SU-DHL-6 (cell line): ENCODE measurements around the gene GATA3.

ENCODE experiments used
- H2AFZ ChIP-seq: fragments of 200-600 bp; sonication (generic); 2 replicates; pipeline ENCODE4 v1.6.1; 2014; ENCODE audit warnings: low read depth, mild to moderate bottlenecking, moderate library complexity, mixed read lengths, antibody characterized with exemption, low read length; ENCODE audit not compliant: severe bottlenecking
- H3F3A ChIP-seq: fragments of 200-600 bp; shearing (Covaris generic); 2 replicates; pipeline ENCODE4 v1.6.0; 2016; ENCODE audit warnings: antibody characterized with exemption, mild to moderate bottlenecking; ENCODE audit not compliant: insufficient read depth
- H3K27ac ChIP-seq: fragments of 200-600 bp; sonication (generic); 2 replicates; pipeline ENCODE4 v1.5.1; 2016; ENCODE audit warnings: low read depth, mild to moderate bottlenecking, low read length, moderate library complexity, mixed read lengths
- H3K27me3 ChIP-seq: fragments of 200-600 bp; sonication (generic), shearing (Covaris generic); 2 replicates; pipeline ENCODE4 v1.6.0; 2014; ENCODE audit warnings: mild to moderate bottlenecking, low read length
- H3K36me3 ChIP-seq: fragments of 200-600 bp; sonication (generic); 2 replicates; pipeline ENCODE4 v1.6.1; 2014; ENCODE audit warnings: mild to moderate bottlenecking, low read length, mixed read lengths
- H3K4me2 ChIP-seq: fragments of 300-600, 200-600 bp; shearing (Covaris generic), sonication (generic); 2 replicates; pipeline ENCODE4 v1.6.0; 2014; ENCODE audit warnings: low read length, low read depth, mild to moderate bottlenecking; ENCODE audit not compliant: poor library complexity, severe bottlenecking
- H3K4me3 ChIP-seq: fragments of 200-600 bp; sonication (generic); 2 replicates; pipeline ENCODE4 v1.5.1; 2014; ENCODE audit warnings: antibody characterized with exemption, low read length, mild to moderate bottlenecking, mixed read lengths; ENCODE audit not compliant: insufficient read depth, poor library complexity, severe bottlenecking
- H3K79me2 ChIP-seq: fragments of 200-600 bp; sonication (generic); 2 replicates; pipeline ENCODE4 v1.6.1; 2014; ENCODE audit warnings: mild to moderate bottlenecking, low read length, moderate library complexity; ENCODE audit not compliant: insufficient read depth
- H3K9ac ChIP-seq: fragments of 200-600 bp; sonication (generic); 2 replicates; pipeline ENCODE4 v1.7.0; 2014; ENCODE audit warnings: mild to moderate bottlenecking, low read length
- H3K9me2 ChIP-seq: fragments of 200-600 bp; sonication (generic); replicated peaks from 2 replicates; pipeline ENCODE4 v1.6.1; 2014; ENCODE audit warnings: low read length; ENCODE audit not compliant: insufficient read depth
- H3K9me3 ChIP-seq: fragments of 200-600 bp; sonication (generic); 2 replicates; pipeline ENCODE4 v1.6.1; 2014; ENCODE audit warnings: low read length, mixed read lengths; ENCODE audit not compliant: insufficient read depth
- H4K20me1 ChIP-seq: fragments of 200-600 bp; sonication (generic); 2 replicates; pipeline ENCODE4 v1.6.1; 2014; ENCODE audit warnings: low read depth, mild to moderate bottlenecking, antibody characterized with exemption, low read length, moderate library complexity, mixed read lengths
- CTCF ChIP-seq: fragments of 200-600 bp; sonication (generic); IDR thresholded peaks from one replicate; pipeline ENCODE4 v1.5.1; 2017; ENCODE audit warnings: antibody characterized with exemption, mild to moderate bottlenecking, low read length, moderate library complexity; ENCODE audit not compliant: insufficient read depth, poor library complexity, severe bottlenecking
- EZH2phosphoT487 ChIP-seq: fragments of 200-600 bp; sonication (generic), shearing (Covaris generic); conservative IDR thresholded peaks from 2 replicates; pipeline ENCODE4 v1.6.1; 2018; ENCODE audit warnings: mild to moderate bottlenecking, antibody characterized with exemption, low read length, moderate library complexity, mixed read lengths

Gene GATA3

GRCh38 chr10:8036506-8037198 is 17.8 kb upstream of the GATA3 start:
- H3K4me2 ChIP-seq, result no peak overlapping the region
- H3K9ac ChIP-seq, result no peak overlapping the region
- H3K4me3 ChIP-seq, result no peak overlapping the region
- H4K20me1 ChIP-seq, result no peaks in the 10 kb centered on the region
- no peaks in the 10 kb centered on the region for H3K9me3 ChIP-seq
- H3F3A ChIP-seq, result no peaks in the 10 kb centered on the region
- H3K27me3 ChIP-seq, result no peaks in the 10 kb centered on the region
- H3K36me3 ChIP-seq, result no peaks in the 10 kb centered on the region
- H3K9me2 ChIP-seq, result no peaks in the 10 kb centered on the region
- no peak overlapping the region for H2AFZ ChIP-seq
- H3K27ac ChIP-seq, result no peak overlapping the region
- no peaks in the 10 kb centered on the region for H3K79me2 ChIP-seq
- TF ChIP-seq CTCF, result no peak
- no peak for TF ChIP-seq EZH2phosphoT487

- no peaks in the 10 kb centered on the region for H3F3A ChIP-seq
- H3K27me3 ChIP-seq, result no peaks in the 10 kb centered on the region
- H2AFZ ChIP-seq, result no peak overlapping the region
- H3K9me2 ChIP-seq, result no peaks in the 10 kb centered on the region
- no peaks in the 10 kb centered on the region for H3K36me3 ChIP-seq
- H3K9me3 ChIP-seq, result no peaks in the 10 kb centered on the region
- no peak overlapping the region for H3K9ac ChIP-seq
- H4K20me1 ChIP-seq, result no peaks in the 10 kb centered on the region
- no peak overlapping the region for H3K4me3 ChIP-seq
- no peaks in the 10 kb centered on the region for H3K79me2 ChIP-seq
- no peak overlapping the region for H3K4me2 ChIP-seq
- no peak overlapping the region for H3K27ac ChIP-seq
- TF ChIP-seq CTCF (no peak), EZH2phosphoT487 (no peak)
Measured at GRCh38 chr10:8037199-8037801, 17.2 kb upstream of the GATA3 start.

GRCh38 chr10:8037941-8038894 is 16.3 kb upstream of the GATA3 start:
- no peaks in the 10 kb centered on the region for H3K9me3 ChIP-seq
- H2AFZ ChIP-seq, result no peak overlapping the region
- H3F3A ChIP-seq, result no peaks in the 10 kb centered on the region
- H4K20me1 ChIP-seq, result no peaks in the 10 kb centered on the region
- no peak overlapping the region for H3K4me3 ChIP-seq
- no peaks in the 10 kb centered on the region for H3K79me2 ChIP-seq
- H3K36me3 ChIP-seq, result no peaks in the 10 kb centered on the region
- H3K27me3 ChIP-seq, result no peaks in the 10 kb centered on the region
- H3K4me2 ChIP-seq, result no peak overlapping the region
- H3K9ac ChIP-seq, result no peak overlapping the region
- H3K9me2 ChIP-seq, result no peaks in the 10 kb centered on the region
- TF ChIP-seq EZH2phosphoT487 (no peak), CTCF (no peak)
- H3K27ac ChIP-seq, result no peak overlapping the region
